ENCODE measurements around the gene B3GNT5.

- TF ChIP-seq MAX (IDR thresholded peaks at IDR 0.05) (no peak), EP300 (IDR thresholded peaks at IDR 0.05; ENCODE audit: borderline replicate concordance) (no peak), REST (IDR thresholded peaks at IDR 0.05; ENCODE audit: low read depth) (no peak), RAD21 (IDR thresholded peaks at IDR 0.05; ENCODE audit: low read depth) (no peak), USF1 (IDR thresholded peaks at IDR 0.05) (no peak), TCF12 (IDR thresholded peaks at IDR 0.05; ENCODE audit: low read depth) (no peak), NFIC (IDR thresholded peaks at IDR 0.05) (no peak)
Observed at GRCh38 chr3:183233966-183234365, 19.1 kb upstream of the B3GNT5 start.

All from Ishikawa (cell line).